Esophagus (tissue), 2 donors: ENCODE measurements around the gene SLC7A9. TPM values are rescaled to one million over a fixed set of nuclear protein-coding genes. Genes with fewer than 3 reads are reported as not detected.

Experiments
- H3K27ac ChIP-seq, 2 donors: one replicate each; pipeline ENCODE4 v1.5.1; 2013; ENCODE audit warnings: low read depth in 2 of 2, mild to moderate bottlenecking in 2 of 2, inconsistent platforms in 1 of 2, low read length in 1 of 2, moderate library complexity in 1 of 2
- H3K27me3 ChIP-seq, 2 donors: one replicate each; pipeline ENCODE4 v1.6.1; 2013; ENCODE audit warnings: low read length in 2 of 2, control low read depth in 1 of 2, mild to moderate bottlenecking in 1 of 2; ENCODE audit not compliant: insufficient read depth in 2 of 2, control insufficient read depth in 1 of 2
- H3K36me3 ChIP-seq, 2 donors: one replicate each; pipeline ENCODE4 v1.6.1; 2013; ENCODE audit warnings: low read length in 1 of 2; ENCODE audit not compliant: control insufficient read depth in 2 of 2, insufficient read depth in 2 of 2
- H3K4me1 ChIP-seq, 2 donors: one replicate each; pipeline ENCODE4 v1.6.1; 2013; ENCODE audit warnings: low read length in 1 of 2; ENCODE audit not compliant: control insufficient read depth in 2 of 2, insufficient read depth in 2 of 2
- H3K4me3 ChIP-seq, 2 donors: one replicate each; pipeline ENCODE4 v1.5.1; 2013; ENCODE audit warnings: low read length in 2 of 2, mild to moderate bottlenecking in 2 of 2, low read depth in 1 of 2, moderate library complexity in 1 of 2
- H3K9me3 ChIP-seq, 2 donors: one replicate each; pipeline ENCODE4 v1.6.1; 2013; ENCODE audit warnings: mild to moderate bottlenecking in 2 of 2, low read depth in 1 of 2, low read length in 1 of 2, moderate library complexity in 1 of 2; ENCODE audit not compliant: control insufficient read depth in 2 of 2, insufficient read depth in 1 of 2
- WGBS, 2 donors: extraction: QIAGEN DNeasy Blood & Tissue Kit; methylation state at CpG; one replicate each; pipeline ENCODE4 v1.1.7; 2013; 5-methylcytosine and 5-hydroxymethylcytosine counted together
- polyA plus RNA-seq, 2 donors: library from polyadenylated mRNA; stranded (reverse); fragments of 200-250 nt; gene quantifications; one replicate each; pipeline ENCODE4 v1.2.3, GENCODE V29; 2013
- donor health status: healthy with polysubstance abuse.
- donor health status: Bipolar disorder and iron deficiency.

Gene SLC7A9
- polyA plus RNA-seq, 2 donors, result 0.16 to 0.33 TPM

DNA sequence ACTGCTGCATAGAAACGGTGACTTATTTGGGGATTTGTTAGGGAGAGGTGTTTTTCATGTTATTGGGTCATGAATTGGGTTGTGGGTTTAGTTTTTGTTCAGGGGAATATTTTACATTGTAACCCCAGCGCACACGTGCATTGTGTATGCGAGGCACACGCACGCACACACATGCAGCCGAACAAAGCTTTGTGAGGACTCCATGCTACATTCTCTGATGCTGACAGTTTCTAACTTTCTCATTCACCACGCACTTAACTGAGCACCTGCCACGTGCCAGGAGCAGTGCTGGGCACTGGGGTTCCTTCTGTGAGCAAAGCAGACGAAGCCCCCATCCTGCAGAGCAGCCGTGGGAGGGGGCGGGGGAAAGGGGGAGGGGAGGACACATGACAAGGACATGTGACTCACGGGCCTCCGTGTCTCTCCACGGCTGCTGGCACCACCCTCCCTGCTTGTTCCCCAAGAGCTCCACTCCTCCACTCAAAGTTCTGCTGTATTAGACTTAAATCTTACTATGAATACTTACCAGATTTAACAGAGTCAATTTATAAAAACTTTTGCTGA, 55.6 kb downstream of the SLC7A9 start:
- Histone ChIP-seq H3K36me3 (no peaks in the 10 kb centered on the region), H3K4me3 (no peak overlapping the region), H3K27me3 (no peaks in the 10 kb centered on the region), H3K9me3 (no peaks in the 10 kb centered on the region), H3K4me1 (no peaks in the 10 kb centered on the region), H3K27ac (no peak overlapping the region)
- 54 to 61% methylated on average over 14 to 15 of the region's 15 CpGs for WGBS, 2 donors

DNA sequence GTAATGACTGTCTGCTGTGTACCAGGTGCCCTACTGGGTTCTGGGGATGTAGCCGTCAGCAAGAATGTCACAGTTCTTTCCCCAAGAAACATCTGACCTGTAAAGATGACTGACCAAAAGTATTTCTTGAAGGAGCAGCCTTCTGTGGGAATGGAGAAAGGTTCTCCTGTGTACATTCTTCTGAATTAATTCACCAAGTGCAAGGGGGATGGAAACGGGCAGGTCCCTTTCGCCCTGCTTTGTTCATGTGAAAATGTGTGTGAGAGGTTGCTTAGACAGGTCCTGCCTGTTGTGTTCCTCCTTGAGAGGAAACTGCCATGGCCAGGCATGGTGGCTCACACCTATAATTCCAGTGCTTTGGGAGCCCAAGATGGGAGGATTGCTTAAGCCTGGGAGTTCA, 57.0 kb downstream of the SLC7A9 start:
- Histone ChIP-seq H3K27ac (no peak overlapping the region), H3K27me3 (no peaks in the 10 kb centered on the region), H3K36me3 (no peaks in the 10 kb centered on the region), H3K9me3 (no peaks in the 10 kb centered on the region), H3K4me1 (no peaks in the 10 kb centered on the region), H3K4me3 (no peak overlapping the region)
- 80 to 81% methylated on average over 3 of the region's 3 CpGs for WGBS, 2 donors

DNA sequence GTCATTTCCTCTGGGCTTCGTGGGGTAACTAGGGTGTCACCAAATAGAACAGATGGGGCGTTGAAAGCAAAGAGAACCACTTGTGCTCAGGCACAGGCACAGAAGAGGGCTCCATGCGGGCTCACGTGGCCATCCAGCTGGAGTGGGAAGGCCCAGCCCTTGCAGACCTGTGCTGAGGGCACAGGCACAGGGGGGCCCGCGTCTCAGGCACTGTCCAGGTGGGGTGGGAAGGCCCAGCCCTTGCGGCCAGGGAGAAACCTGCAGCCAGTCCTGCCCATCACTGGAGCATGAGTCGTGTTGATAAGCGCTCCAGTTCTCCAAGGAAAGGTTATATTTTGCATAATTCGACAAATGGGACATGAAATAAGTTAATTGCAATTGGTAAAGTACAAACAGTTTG, 57.5 kb downstream of the SLC7A9 start:
- Histone ChIP-seq H3K27ac (no peak overlapping the region), H3K27me3 (no peaks in the 10 kb centered on the region), H3K4me1 (no peaks in the 10 kb centered on the region), H3K4me3 (no peak overlapping the region), H3K9me3 (no peaks in the 10 kb centered on the region), H3K36me3 (no peaks in the 10 kb centered on the region)
- WGBS, 2 donors, result 83 to 88% methylated on average over 10 of the region's 10 CpGs

DNA sequence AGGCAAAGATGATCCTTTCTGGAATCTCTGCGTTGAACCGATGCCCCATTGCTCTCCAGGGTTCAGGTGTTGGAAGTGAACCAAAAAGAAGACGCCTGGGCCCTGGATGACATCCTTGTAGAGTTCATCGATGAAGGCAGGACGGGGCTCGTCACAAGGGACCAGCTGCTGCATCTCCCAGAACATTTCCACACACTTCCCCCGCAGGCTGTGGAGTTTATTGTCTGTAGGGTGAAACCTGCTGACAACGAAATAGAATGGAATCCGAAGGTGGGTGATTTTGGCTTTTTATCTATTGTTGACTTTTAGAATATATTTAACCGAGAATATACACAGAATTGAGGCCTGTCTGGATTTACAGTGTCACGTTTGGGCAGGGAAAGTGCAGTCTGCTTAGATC, 58.4 kb downstream of the SLC7A9 start:
- Histone ChIP-seq H3K27ac (no peak overlapping the region), H3K9me3 (no peaks in the 10 kb centered on the region)
- WGBS, 2 donors, result 50 to 61% methylated on average over 11 of the region's 11 CpGs

DNA sequence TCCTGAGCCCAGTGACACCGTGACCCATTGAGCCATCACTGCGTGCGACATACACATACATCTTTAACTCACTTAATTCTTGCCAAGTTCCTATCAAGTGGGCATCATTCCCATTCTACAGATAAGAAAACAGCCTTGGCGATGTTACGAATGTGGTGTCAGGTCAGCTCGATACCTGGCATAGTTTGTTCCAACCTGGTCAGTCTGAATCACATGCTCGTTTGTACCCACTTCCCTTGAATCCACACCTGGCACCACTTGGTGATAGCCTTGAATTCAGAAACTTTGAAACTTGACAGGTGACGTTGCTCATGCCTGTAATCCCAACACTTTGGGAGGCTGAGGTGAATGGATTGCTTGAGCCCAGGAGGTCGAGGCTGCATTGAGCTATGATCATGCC, 59.1 kb downstream of the SLC7A9 start:
- H3K27me3 ChIP-seq, result no peaks in the 10 kb centered on the region
- 69 to 87% methylated on average over 9 of the region's 9 CpGs for WGBS, 2 donors
- no peaks in the 10 kb centered on the region for H3K4me1 ChIP-seq
- H3K27ac ChIP-seq, result no peak overlapping the region
- H3K4me3 ChIP-seq, result no peak overlapping the region
- no peaks in the 10 kb centered on the region for H3K9me3 ChIP-seq
- H3K36me3 ChIP-seq, result no peaks in the 10 kb centered on the region

More for the DNA sequence above, 58.4 kb downstream of the SLC7A9 start:
- Histone ChIP-seq H3K4me3 (no peak overlapping the region), H3K27me3 (no peaks in the 10 kb centered on the region), H3K4me1 (no peaks in the 10 kb centered on the region), H3K36me3 (no peaks in the 10 kb centered on the region)

DNA sequence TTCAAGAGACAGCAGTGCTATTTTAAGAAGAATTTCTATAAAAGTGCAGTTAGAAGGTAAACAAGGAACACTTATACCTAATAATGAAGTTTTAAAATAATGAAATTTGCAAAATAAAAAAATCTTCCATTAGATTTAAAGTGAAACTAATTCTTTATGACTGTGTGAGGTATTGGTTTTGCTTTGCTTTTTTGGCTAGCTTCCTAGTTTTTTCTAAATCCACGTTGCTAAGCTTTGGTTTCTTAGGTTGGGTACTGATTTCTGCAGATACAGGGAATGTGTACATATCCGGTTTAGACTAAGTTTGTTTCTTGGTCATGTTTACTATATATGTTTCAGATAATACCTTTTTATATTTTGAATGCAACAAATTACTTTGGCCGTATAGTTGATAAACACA, 59.8 kb downstream of the SLC7A9 start:
- Histone ChIP-seq H3K27ac (no peak overlapping the region), H3K36me3 (no peaks in the 10 kb centered on the region), H3K4me3 (no peak overlapping the region), H3K9me3 (no peaks in the 10 kb centered on the region), H3K4me1 (no peaks in the 10 kb centered on the region), H3K27me3 (no peaks in the 10 kb centered on the region)
- 28 to 31% methylated on average over 3 of the region's 3 CpGs for WGBS, 2 donors

DNA sequence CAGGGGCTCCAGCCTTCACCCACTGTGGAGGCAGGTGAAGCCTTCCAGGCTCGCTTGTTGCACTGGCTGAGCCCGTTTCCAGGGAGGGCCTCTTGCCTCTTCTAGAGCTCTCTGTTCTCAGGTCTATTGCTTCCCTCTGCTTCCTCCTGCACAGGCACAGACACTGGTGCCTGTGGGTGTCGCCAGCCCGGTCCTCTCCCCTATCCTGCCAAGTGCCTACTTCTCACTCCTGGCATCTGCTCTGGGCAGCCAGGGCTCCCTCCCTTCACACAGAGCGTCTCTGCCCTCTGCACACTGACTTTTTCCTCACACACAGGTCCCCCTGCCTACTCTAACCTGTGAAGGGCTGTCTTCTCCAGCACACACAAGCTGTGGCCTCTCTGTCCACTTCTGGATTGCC, 60.3 kb downstream of the SLC7A9 start:
- Histone ChIP-seq H3K4me3 (no peak overlapping the region), H3K9me3 (no peaks in the 10 kb centered on the region), H3K27me3 (no peaks in the 10 kb centered on the region), H3K27ac (no peak overlapping the region), H3K4me1 (no peaks in the 10 kb centered on the region), H3K36me3 (no peaks in the 10 kb centered on the region)
- WGBS, 2 donors, result 37 to 42% methylated on average over 5 of the region's 5 CpGs

DNA sequence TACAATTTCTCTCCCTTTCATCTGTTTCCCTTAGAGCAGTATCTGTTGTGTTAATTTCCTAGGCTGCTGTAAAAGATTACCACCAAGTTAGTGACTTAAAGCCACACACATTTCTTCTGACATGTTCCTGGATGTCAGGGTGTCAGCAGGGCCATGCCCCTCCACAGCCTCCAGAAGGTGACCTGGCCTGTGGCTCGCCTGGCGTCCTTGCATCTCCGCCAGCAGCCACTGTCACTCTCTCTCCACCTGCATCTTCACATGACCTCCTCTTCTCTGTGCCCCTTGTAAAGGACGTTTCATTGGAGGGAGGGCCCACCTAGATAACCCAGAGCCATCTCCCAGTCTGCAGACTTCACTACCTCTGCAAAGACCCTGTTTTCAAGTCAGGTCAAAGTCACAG, 61.3 kb downstream of the SLC7A9 start:
- 82 to 84% methylated on average over 4 of the region's 4 CpGs for WGBS, 2 donors
- Histone ChIP-seq H3K36me3 (no peaks in the 10 kb centered on the region), H3K9me3 (no peaks in the 10 kb centered on the region), H3K4me3 (no peak overlapping the region), H3K27ac (no peak overlapping the region), H3K27me3 (no peaks in the 10 kb centered on the region), H3K4me1 (no peaks in the 10 kb centered on the region)

DNA sequence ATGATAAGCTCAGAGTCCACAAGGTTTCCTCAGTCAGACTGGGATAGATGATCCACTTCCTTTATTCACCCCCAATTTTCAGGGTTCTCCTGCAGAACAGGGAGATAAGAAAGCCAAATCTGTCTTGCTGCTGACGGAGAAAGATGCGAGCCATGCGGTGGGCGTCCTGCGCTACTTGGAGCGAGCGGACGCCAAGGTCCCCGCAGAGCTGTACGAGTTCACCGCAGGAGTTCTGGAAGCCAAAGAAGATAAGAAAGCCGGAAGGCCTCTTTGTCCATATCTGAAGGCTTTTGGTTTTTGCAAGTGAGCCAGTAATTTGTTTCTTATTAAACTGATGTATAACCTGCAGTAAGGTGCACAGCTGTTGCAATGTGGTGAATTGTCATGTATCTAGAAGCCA, 66.7 kb downstream of the SLC7A9 start:
- Histone ChIP-seq H3K9me3 (no peaks in the 10 kb centered on the region), H3K36me3 (no peaks in the 10 kb centered on the region), H3K27me3 (no peaks in the 10 kb centered on the region), H3K4me3 (no peak overlapping the region), H3K4me1 (no peaks in the 10 kb centered on the region), H3K27ac (no peak overlapping the region)
- 87 to 89% methylated on average over 12 of the region's 12 CpGs for WGBS, 2 donors

DNA sequence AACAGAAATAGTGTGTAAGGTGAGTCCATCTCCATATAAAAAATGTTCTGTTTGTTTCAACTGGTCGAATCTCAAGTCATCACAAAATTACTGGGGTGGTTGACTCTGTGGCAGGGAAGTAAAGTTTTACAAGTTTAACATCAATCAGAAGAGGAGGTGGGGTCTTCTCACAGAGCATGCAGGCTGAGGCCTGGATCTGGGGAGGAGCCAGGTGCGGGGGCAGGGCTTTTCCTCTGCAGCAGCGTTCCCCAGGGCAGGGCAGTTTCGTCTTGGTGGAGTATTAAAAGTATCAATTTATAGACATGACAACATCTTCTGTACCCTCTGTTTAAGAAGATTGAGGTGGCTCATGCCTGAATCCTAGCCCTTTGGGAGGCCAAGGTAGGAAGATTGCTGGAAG, 68.8 kb downstream of the SLC7A9 start:
- Histone ChIP-seq H3K9me3 (no peaks in the 10 kb centered on the region), H3K4me3 (no peak overlapping the region), H3K27me3 (no peaks in the 10 kb centered on the region), H3K27ac (no peak overlapping the region), H3K4me1 (no peaks in the 10 kb centered on the region), H3K36me3 (no peaks in the 10 kb centered on the region)
- 29 to 33% methylated on average over 4 of the region's 4 CpGs for WGBS, 2 donors
